Hepatic stellate cell (primary cell): Measurements from ENCODE around the gene CALCOCO2.
"Not testable (repeated sequence)": the region's sequence is repeated elsewhere in the genome, so short reads cannot be mapped to it uniquely, and the experiment has no call there.

Experiments used
- DNase-seq: peaks from one replicate; pipeline ENCODE4 v3.0.0; 2011; ENCODE audit warnings: low spot score

CALCOCO2 gene

DNA sequence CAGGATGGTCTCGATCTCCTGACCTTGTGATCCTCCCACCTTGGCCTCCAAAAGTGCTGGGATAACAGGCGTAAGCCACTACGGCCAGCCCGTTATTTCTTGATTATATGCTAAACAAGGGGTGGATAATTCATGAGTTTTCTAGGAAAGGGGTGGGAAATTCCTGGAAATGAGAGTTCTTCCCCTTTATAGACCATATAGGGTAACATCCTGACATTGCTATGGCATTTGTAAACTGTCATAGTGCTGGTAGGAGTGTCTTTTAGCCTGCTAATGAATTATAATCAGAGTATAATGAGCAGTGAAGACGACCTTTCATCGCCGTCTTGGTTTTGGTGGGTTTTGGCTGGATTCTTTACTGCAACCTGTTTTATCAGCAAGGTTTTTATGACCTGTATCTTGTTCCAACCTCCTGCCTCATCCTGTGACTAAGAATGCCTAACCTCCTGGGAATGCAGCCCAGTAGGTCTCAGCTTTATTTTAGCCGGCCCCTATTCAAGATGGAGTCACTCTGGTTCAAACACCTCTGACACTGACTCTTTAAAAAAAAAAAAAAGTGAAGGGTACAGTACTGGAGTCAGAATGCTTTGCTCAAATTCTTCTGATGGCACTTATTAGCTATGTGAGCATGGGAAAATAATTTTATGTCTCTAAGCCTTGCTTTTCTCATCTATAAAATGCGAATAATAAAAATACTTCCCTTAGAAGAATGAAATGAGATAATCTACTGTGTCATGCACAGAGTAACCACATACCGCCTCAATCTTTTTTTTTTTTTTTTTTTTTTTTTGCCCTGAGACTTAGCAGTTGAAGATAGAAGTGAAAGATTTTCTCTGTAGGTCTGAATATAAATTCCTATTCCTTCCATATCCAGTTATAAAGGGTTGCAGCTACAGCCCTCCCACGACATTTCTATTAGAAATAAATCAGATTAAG is 5.1 kb upstream of the CALCOCO2 start:
- DNase-seq = no peak

DNA sequence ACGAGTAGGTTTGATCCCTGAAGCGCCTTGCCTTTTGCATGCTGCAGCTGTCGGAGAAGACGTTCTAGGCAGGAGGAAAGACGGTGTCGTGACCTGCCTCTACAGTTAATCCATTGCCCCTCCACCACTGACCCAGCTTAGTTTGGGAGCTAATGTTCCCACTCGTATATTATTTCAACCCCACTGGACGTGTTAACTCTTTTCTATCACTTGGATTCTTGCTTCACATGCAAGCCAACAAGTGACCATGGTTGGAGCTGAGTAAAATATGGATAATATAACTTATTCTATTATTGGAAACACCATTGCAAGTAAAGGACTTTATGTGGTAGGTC is 681 bp downstream of the CALCOCO2 start:
- no peak for DNase-seq

DNA sequence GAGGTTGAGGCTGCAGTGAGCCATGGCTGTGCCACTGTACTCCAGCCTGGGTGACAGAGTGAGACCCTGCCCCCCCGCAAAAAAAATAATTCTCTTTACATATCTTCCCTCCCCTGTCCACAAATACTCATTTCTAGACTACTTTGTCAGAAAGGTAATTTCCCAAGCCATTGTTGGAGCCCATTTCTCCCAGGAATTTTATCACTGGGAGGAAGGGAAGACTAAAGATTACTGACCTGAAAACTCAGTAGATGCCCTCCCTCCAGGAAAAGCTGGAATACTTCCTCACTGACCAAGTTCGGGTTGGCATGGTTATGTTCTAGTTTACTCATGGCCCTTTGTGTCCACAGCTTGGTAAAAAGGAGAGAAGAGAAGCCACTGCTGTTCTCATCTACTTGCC is 4.1 kb downstream of the CALCOCO2 start:
- DNase-seq = no peak

DNA sequence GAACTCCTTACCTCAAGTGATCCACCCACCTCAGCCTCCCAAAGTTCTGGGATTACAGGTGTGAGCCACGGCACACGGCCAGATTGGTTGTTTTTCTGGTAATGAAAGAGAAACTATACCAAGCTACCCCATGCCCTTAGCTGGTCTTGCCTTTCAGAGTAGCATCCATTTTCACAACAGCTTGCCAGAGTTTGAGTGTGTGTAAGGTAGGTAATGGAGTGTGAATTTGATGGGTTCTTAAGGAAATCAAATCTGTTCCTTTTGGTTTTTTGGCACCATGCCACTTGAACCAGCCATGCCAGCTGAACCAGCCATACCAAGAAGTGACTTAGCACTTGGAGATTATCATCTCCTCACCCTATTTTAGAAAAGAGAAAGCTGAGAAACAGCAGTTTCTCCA is 5.1 kb downstream of the CALCOCO2 start:
- DNase-seq = no peak

DNA sequence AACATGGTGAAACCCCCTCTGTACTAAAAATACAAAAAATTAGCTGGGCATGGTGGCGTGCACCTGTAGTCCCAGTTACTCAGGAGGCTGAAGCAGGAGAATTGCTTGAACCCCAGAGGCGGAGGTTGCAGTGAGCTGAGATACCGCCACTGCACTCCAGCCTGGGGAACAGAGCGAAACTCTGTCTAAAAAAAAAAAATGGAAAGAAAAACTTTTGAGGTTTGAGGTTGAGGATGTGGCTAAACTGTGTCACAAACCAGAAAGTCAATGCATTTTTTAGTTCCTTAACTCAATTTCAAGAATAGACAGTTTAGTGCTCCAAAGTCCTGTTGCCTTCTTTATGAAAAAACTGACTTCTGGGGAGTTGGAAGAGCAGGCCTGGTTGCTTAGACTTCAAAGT is 6.6 kb downstream of the CALCOCO2 start:
- not testable (repeated sequence) for DNase-seq

DNA sequence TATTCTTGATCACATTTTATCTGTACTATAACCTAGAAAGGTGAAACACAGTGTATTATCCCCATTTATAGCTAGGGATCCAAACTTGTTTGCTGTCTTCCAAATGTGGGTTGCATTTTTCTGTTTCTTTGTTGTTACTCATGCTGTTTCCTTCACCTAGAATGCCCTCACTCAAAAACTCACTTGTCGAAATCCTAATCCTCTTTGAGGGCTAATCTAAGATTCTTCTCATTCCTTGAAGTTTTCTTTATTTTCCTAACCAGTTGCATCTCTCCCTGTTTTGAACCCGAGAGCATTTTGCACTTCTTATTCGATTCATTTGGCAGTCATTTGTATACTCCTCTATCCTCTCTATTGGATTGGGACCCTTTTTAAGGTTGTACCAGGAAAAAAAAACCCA is 9.6 kb downstream of the CALCOCO2 start:
- no peak for DNase-seq

DNA sequence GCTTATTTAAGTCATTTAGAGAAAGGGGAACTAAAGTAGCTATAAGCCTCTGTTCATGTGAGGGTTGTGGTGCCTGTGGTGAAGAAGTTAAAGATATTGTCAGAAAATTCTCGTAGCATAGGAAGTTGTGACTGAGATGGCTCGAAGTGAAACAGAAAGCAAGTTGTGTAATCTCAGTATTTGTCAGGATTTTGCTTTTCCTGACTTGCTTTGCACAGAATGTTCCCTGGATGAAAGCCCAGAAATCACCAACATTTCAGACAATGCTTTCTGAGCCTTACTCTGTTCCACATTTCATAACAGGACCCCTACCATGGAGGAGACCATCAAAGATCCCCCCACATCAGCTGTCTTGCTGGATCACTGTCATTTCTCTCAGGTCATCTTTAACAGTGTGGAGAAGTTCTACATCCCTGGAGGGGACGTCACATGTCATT is 10.6 kb downstream of the CALCOCO2 start:
- peak; percentile 41 for DNase-seq

DNA sequence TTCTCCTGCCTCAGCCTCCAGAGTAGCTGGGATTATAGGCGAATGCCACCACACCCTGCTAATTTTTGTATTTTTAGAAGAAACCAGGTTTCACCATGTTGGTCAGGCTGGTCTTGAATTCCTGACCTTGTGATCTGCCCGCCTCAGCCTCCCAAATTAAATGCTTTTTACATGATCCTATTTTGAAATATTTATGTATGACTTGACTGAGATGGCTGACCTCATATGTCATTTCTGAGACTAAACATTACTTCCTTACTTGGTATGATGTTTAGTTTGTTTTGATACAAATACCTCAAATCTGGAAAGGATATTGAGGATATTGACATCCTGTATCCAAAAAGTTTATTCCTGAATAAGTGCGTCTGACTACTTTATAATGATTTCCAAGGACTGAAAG is 11.9 kb downstream of the CALCOCO2 start:
- no peak for DNase-seq

DNA sequence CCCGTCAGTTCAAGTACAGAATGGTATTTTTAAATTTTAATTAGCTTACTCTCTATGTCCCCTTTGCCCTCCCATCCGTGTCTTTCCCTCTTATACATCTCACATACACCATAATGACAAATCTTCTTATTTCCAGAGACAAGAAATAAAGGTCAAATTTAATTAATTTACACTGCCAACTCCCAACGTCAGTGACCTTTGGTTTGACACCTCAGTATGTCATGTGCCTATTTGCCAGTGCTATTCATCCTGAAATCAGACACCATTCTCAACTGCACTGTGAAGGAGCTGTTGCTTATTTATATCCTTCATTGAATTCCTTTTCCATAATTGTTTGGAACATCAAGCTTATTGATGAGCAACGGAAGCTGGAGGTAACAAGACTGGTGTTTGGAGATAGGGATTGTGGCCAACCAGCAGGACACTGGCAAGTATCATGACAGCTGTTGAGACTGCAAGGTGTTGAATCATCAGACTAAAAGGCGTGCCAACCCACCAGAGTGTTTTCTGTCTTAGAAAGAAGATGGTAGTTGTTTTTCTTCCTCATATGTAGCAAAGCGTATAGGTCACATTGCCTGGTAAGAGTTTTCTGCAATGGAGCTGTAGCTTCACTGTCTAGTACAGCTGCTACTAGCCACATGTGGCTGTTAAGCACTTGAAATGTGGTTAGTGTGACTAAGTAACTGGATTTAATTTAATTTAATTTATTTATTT is 12.5 kb downstream of the CALCOCO2 start:
- DNase-seq = no peak

DNA sequence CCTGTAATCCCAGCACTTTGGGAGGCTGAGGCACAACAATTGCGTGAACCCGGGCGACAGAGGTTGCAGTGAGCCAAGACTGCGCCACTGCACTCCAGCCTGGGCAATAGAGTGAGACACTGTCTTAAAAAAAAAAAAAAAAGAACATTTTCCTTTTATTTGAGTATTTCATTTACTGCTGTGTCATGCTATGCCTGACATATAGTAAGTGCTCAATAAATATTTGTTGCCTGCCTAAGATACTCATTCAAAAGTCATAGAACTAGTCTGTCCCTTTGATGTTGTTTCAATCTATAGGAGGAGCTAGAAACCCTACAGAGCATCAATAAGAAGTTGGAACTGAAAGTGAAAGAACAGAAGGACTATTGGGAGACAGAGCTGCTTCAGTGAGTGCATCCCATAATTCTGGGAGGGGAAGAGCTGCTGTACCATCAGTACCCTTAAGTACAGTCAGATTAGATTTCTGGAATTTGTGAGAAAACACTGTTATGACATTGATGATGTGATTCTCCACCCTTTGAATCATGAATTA is 20.0 kb downstream of the CALCOCO2 start:
- DNase-seq = no peak

DNA sequence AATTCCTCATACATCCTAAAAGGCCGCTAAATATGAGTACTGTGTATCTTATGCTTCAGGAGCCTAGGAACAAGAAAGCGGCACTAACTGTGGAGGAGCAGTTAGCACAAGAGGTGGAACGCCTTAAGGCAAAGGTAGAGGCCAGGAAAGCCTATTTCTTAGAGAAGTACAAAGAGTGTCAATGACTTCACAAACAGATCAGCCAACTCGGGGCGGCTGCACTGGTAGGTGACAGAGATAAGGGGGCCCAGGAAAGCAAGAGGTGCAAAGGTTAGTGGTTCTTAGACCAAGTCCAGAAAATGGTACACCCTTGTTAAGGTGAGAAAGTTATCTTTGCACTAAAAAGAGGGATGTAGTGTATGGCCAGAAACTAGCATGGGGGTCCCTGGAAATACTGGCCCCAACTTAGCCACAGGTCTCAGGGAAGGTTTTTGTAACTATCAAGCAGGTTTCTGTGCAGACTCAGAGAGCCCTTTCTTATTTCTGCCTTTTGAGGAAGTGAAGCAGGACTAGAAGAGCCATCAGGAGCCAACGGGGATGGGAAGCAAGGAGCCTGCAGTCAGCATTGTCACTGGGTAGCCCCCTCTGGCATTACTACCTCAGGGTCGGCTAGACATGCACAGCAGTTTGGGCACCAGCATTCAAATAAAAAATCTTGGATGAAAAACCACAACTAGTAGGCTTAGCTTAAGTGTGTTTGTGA is 24.1 kb downstream of the CALCOCO2 start:
- no peak for DNase-seq

DNA sequence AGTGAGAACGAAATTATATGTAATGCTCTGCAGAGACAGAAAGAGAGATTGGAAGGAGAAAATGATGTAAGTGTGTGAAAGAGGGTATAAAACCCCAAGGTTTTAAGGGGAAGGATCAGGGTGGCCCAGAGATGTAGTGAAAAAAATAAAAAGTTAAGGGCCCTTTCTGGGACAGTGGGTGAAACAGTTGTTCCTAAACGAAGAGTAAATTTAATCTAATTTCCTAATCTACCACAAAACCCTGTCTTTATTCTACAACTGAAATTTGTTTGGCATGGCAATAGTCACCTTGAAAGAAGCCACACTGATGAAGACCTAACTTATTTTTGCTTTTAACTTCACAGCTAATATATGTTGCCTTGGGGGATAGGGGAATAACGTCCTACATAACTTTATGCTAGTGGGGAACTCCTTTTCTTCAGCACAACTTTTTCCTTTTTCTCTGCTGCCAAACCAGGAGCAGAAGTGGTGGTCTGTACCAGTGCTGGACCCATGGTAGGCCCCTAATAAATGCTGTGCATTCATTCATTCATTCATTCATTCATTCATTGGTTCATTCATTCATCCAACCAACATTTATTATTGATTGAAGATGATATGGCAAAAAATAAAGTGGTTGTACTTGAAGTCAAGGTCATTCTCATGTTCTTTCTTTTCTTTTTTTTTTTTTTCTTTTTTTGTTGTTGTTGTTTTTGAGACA is 25.4 kb downstream of the CALCOCO2 start:
- DNase-seq = no peak

DNA sequence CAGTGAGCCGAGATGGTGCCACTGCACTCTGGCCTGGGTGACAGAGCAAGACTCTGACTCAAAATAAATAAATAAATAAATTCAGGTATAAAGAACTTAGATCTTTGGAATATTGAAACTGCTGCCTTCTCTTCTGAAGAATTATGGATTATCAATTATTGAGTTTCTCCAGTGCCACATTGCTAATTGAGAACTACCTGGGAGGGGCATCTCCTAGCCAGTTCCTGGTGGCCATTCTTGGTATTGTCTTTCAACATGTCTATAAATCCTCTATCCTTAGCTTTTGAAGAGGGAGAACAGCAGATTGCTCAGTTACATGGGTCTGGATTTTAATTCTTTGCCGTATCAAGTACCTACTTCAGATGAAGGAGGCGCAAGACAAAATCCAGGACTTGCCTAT is 29.2 kb downstream of the CALCOCO2 start:
- DNase-seq = no peak

DNA sequence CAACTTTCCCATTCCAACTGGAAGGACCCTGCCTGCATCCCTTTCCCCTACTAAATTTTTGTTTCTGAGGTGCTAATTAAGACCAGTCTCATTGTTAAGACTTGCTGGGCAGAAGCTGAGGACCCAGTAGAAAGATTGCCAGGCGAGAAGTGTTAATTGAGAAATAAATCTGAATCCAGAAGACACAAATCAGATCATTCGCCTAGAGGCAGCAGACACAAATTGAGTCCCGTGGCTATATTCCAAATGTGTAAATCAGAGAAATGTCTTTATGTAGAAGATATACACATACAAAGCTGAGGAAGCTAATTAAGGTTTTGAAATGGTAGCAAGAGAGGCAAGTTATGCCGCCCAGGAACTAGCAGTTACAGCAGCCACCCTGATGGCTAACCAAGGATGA is 29.6 kb downstream of the CALCOCO2 start:
- DNase-seq = no peak

DNA sequence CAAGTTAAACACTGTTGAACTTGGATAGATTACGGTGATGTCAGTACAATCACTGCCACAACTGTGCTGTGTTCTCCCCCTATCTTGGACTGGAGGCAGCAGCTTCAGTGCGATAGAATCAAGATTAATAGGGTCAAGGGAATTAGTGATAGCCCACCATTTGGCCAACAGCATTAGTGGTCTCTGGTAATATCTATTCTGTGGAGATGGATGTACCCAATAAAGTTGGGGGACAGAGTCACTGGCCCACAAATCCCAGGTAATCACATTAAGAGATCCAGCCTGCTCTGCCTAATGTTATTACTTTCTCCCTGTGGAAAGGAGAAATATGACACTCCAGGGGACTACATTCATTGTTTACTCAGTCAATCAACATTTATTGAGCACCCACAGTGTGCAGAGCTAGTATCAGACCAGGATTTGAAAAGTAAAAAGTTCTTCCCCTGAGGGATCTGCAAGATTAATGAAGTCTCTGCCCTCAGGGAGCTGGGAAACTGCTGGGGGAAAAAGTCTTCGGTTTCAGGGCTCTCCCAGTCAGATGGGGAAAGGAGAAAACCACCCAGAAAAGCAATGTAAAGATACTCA is 38.2 kb downstream of the CALCOCO2 start:
- no peak for DNase-seq

DNA sequence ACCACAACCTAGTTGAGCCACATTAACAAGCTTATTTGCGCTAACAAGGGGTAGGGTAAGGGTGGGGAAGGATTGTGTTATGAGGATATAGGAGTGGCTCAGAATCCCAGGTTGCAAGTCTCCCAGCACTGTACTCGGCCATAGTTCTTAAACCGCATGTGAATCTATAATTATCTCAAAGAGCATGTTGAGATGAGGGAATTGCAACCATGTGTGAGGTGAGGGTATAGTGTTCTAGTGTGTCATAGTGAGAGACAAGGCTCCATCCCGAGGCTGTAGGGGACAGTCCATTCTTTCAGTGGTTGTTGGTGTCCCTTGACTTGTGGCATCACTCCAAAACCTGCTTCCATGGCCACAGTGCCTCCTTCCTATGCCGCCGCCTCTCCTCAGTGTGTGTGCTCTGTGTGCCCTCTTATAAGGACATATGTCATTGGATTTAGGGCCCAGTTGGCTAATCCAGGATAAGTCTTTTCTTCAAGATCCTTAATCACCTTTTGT is 39.0 kb downstream of the CALCOCO2 start:
- DNase-seq = no peak

DNA sequence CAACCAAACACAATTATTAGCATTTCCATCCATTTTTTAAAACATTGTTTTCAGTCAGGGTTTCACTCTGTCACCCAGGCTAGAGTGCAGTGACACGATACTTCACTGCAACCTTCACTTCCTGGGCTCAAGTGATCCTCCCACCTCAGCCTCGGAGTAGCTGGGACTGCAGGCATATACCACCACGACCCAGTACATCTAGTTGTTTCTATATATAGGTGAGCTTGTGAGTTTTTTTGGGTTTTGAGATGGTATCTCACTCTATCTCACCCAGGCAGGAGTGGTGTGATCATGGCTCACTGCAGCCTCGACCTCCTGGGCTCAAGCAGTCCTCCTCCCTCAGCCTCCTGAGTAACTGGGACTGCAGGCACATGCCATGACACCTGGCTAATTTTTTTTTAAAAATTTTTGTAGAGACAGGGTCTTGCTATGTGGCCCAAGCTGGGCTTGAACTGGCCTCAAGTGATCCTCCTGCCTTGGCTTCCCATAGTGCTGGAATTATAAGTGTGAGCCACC is 40.3 kb downstream of the CALCOCO2 start:
- DNase-seq = no peak

DNA sequence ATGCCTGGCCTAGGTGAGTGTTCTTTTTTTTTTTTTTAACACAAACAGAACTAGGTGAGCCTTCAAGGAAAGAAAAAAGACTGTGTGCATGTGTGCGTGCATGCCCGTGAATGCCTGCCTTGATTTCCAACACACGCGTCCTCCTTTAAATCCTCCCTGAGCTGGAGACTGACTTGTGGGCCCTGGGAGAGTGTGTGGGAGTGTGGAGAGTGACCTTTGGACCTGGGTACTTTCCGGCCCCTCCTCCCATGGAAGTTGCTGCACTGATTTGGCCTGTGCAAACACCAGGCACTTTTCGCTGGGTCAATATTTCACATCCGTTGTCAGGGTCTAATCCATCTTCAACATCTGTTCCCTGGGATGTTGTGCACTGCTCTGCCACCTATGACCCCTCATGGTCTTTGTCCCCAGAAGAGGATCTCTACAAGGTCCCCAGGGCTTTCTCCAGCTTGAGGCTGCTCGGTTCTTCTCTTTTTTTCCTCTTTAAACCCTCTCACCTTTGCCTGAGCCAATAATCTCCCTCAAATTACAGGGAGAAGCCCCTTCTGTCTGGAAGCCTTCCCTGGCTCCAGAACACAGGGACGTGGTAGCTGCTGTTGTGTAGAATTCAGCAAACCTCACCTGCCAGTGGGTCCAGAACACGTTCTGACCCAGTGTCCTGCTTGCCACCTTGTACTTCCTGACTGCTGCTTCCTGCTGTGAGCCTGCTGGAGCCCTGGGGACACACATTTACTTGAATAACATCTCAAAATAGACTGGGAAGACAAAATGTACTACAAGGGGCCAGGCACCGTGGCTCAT is 40.9 kb downstream of the CALCOCO2 start:
- no peak for DNase-seq

DNA sequence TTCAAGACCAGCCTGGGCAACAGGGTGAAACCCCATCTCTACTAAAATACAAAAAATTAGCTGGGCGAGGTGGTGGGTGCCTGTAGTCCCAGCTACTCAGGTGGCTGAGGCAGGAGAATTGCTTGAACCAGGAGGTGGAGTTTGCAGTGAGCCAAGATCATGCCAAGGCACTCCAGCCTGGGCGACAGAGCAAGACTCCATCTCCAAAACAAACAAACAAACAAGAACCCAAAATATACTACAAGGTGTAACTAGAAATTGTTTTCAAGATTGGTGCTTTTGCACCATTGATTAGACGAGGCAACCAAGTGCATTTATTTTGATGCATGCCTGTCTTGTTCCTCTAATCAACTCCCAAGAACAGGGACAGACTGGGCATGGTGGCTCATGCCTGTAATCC is 41.6 kb downstream of the CALCOCO2 start:
- not testable (repeated sequence) for DNase-seq

DNA sequence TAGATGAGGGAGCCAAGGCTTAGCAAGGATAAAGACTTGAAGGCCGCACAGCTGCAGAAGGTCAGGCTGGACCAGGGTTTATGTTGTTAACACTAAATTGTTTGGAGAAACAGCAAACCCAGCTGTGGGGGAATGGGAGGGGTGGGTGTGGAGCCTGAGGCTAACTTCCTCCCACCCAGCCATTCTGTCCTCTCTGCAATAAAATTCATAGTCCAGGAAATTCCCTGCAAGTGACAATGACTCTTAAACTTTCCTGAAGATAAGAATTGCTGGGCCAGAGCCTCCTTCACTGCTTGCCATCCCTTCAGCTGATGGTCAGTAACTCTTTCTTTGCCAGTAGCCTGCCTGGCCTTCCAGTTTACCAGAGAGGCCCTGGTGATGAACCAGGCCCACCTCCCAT is 42.4 kb downstream of the CALCOCO2 start:
- DNase-seq = no peak
